ENCODE data around the gene PRSS57. TPM values are rescaled to one million over a fixed set of nuclear protein-coding genes. Genes with fewer than 3 reads are reported as not detected.

Gene PRSS57
- total and polyA plus RNA-seq, 2 of the 8 experiments (the other 6 are each of a cell fraction or from before 2014, with no cell fraction given), result not detected

DNA sequence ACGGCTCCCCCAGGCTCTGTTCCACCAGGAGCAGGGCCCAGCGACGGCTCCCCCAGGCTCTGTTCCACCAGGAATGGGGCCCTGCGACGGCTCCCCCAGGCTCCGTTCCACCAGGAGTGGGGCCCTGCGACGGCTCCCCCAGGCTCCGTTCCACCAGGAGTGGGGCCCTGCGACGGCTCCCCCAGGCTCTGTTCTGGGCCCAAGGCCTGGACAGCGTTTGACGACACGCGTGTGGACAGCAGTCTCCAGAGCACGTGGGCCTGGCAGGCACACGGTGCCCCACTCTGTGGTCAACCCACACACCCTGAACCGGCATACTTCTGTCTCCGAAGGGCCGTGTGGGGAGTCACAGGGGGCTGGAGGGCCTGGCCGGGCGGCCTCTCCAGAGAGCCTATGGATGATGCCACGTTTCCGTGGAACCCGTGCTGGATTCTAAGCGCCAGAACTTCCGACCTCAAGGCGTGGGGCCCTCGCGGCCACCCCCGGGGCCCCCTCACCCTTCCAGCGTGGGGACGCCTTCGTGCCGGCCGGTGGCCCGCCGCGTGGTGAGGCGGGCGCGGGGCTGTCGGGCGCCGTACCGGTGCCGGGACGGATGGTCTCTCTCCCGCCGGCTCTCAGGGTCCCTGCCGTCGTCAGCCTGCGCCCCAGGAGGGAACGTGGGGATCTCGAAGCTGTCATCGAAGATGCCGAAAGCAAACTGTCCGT lies 44.0 kb downstream of the PRSS57 start (continued):
- TF ChIP-seq CHD2 (IDR thresholded peaks at IDR 0.05; ENCODE audit: low read length) (no peak), BCL11A (IDR thresholded peaks at IDR 0.05; ENCODE audit: low read depth in 2 of 2, low read length in 2 of 2) (no peak)

All from H1 (cell line).